WTC11 (cell line): ENCODE data around the gene KCNQ4. TPM values are rescaled to one million over a fixed set of nuclear protein-coding genes. Genes with fewer than 3 reads are reported as not detected.

Experiments
- ATAC-seq: fragments of 200-7000 bp; cut with Tn5 transposase; 2 replicates; pipeline ENCODE4 v1.10.0; 2021; ENCODE audit warnings: mild to moderate bottlenecking, moderate library complexity
- CTCF ChIA-PET: fragments of 300-600 bp; sonication (Branson Sonifier 250); formaldehyde crosslinking; loops from one replicate; lab custom pipeline; 2021; ENCODE audit warnings: antibody characterized with exemption; lab: Charles Lee
- POLR2A ChIA-PET: fragments of 350-600 bp; sonication (Branson Sonifier 250); formaldehyde crosslinking; loops from one replicate; lab custom pipeline; 2021; ENCODE audit warnings: antibody characterized with exemption; lab: Charles Lee
- DNase-seq: peaks from one replicate; pipeline ENCODE4 v3.0.0; 2021; ENCODE audit warnings: low spot score
- H3K27ac Mint-ChIP-seq: 2 replicates; pipeline ENCODE4 v1.8.0; 2021; ENCODE audit warnings: mixed read lengths
- H3K27me3 Mint-ChIP-seq: 2 replicates; pipeline ENCODE4 v1.8.0; 2021; ENCODE audit warnings: low read depth, mild to moderate bottlenecking, moderate library complexity, mixed read lengths
- H3K36me3 Mint-ChIP-seq: 2 replicates; pipeline ENCODE4 v1.8.0; 2021; ENCODE audit warnings: mixed read lengths
- H3K4me1 Mint-ChIP-seq: 2 replicates; pipeline ENCODE4 v1.8.0; 2022; ENCODE audit warnings: mixed read lengths
- H3K4me3 Mint-ChIP-seq: 2 replicates; pipeline ENCODE4 v1.8.0; 2021; ENCODE audit warnings: mild to moderate bottlenecking, moderate library complexity, mixed read lengths
- H3K9me3 Mint-ChIP-seq: 2 replicates; pipeline ENCODE4 v1.8.0; 2021; ENCODE audit warnings: mixed read lengths
- ATF1 ChIP-seq: sonication (generic); formaldehyde crosslinking; IDR thresholded peaks from 2 replicates; pipeline ENCODE4 v1.8.1; 2023; ENCODE audit warnings: mild to moderate bottlenecking, moderate library complexity, missing genetic modification reagents
- ESRRA ChIP-seq: sonication (generic); formaldehyde crosslinking; IDR thresholded peaks from 2 replicates; pipeline ENCODE4 v1.8.1; 2022; ENCODE audit warnings: mild to moderate bottlenecking, missing genetic modification reagents, borderline replicate concordance
- HMGA2 ChIP-seq: fragments of 250-450 bp; sonication (Bioruptor Pico); IDR thresholded peaks from 2 replicates; pipeline ENCODE4 v1.4.0; 2021; ENCODE audit warnings: mild to moderate bottlenecking, moderate library complexity
- IRF2 ChIP-seq: sonication (generic); formaldehyde crosslinking; IDR thresholded peaks from 2 replicates; pipeline ENCODE4 v1.8.0; 2022; ENCODE audit warnings: low read depth, missing genetic modification reagents, borderline replicate concordance
- KAT7 ChIP-seq: sonication (generic); formaldehyde crosslinking; IDR thresholded peaks from 2 replicates; pipeline ENCODE4 v1.8.1; 2023; ENCODE audit warnings: missing genetic modification reagents, mild to moderate bottlenecking, borderline replicate concordance
- MYBL2 ChIP-seq: sonication (generic); formaldehyde crosslinking; IDR thresholded peaks from 2 replicates; pipeline ENCODE4 v1.8.1; 2023; ENCODE audit warnings: mild to moderate bottlenecking, moderate library complexity, missing genetic modification reagents
- NR2C2 ChIP-seq: sonication (generic); formaldehyde crosslinking; IDR thresholded peaks from 2 replicates; pipeline ENCODE4 v1.8.0; 2022; ENCODE audit warnings: mild to moderate bottlenecking, missing genetic modification reagents
- SMAD3 ChIP-seq: sonication (generic); formaldehyde crosslinking; IDR thresholded peaks from 2 replicates; pipeline ENCODE4 v1.8.0; 2022; ENCODE audit warnings: missing genetic modification reagents, mild to moderate bottlenecking, borderline replicate concordance
- SMAD4 ChIP-seq: sonication (generic); formaldehyde crosslinking; IDR thresholded peaks from 2 replicates; pipeline ENCODE4 v1.8.0; 2022; ENCODE audit warnings: mild to moderate bottlenecking, missing genetic modification reagents
- SP1 ChIP-seq: sonication (generic); formaldehyde crosslinking; conservative IDR thresholded peaks from 2 replicates; pipeline ENCODE4 v1.8.1; 2022; ENCODE audit warnings: missing genetic modification reagents
- TEAD4 ChIP-seq: sonication (generic); formaldehyde crosslinking; IDR thresholded peaks from 2 replicates; pipeline ENCODE4 v1.8.0; 2022; ENCODE audit warnings: mild to moderate bottlenecking, missing genetic modification reagents
- ZNF121 ChIP-seq: sonication (generic); formaldehyde crosslinking; IDR thresholded peaks from 2 replicates; pipeline ENCODE4 v1.8.0; 2023; ENCODE audit warnings: missing genetic modification reagents
- ZNF396 ChIP-seq: fragments of 250-450 bp; sonication (Bioruptor Pico); IDR thresholded peaks from 2 replicates; pipeline ENCODE4 v1.8.0; 2021; ENCODE audit warnings: mild to moderate bottlenecking, moderate library complexity, borderline replicate concordance
- ZNF416 ChIP-seq: fragments of 250-450 bp; sonication (Bioruptor Pico); IDR thresholded peaks from 2 replicates; pipeline ENCODE4 v1.9.0; 2021; ENCODE audit warnings: mild to moderate bottlenecking, inconsistent platforms
- ZNF423 ChIP-seq: fragments of 250-450 bp; sonication (Bioruptor Pico); IDR thresholded peaks from 2 replicates; pipeline ENCODE4 v2.1.2; 2022; ENCODE audit warnings: mild to moderate bottlenecking, moderate library complexity
- total RNA-seq: library from RNA; stranded (reverse); gene quantifications from 3 replicates; pipeline ENCODE4 v1.2.3, GENCODE V29; 2021
- TF ChIP-seq, protein P1 (sequence below): fragments of 250-450 bp; sonication (Bioruptor Pico); IDR thresholded peaks from 2 replicates; pipeline ENCODE4 v1.8.0; 2021; ENCODE audit warnings: mild to moderate bottlenecking
- TF ChIP-seq, protein P2 (sequence below): sonication (generic); formaldehyde crosslinking; IDR thresholded peaks from 2 replicates; pipeline ENCODE4 v1.8.1; 2023; ENCODE audit warnings: mild to moderate bottlenecking, missing genetic modification reagents
- TF ChIP-seq, protein P3 (sequence below): sonication (generic); formaldehyde crosslinking; conservative IDR thresholded peaks from 2 replicates; pipeline ENCODE4 v1.8.1; 2022; ENCODE audit warnings: mild to moderate bottlenecking, missing genetic modification reagents
- TF ChIP-seq, protein P4 (sequence below): fragments of 250-450 bp; sonication (Bioruptor Pico); IDR thresholded peaks from 2 replicates; pipeline ENCODE4 v1.9.0; 2021; ENCODE audit warnings: mild to moderate bottlenecking
- TF ChIP-seq, protein P5 (sequence below): sonication (generic); formaldehyde crosslinking; IDR thresholded peaks from 2 replicates; pipeline ENCODE4 v1.8.1; 2023; ENCODE audit warnings: mild to moderate bottlenecking, moderate library complexity, missing genetic modification reagents
- TF ChIP-seq, protein P6 (sequence below): fragments of 200-600 bp; IDR thresholded peaks from 2 replicates; pipeline ENCODE4 v1.8.0; 2022; ENCODE audit warnings: antibody characterized with exemption
- TF ChIP-seq, protein P7 (sequence below): sonication (generic); formaldehyde crosslinking; IDR thresholded peaks from 2 replicates; pipeline ENCODE4 v1.8.1; 2022; ENCODE audit warnings: mild to moderate bottlenecking, missing genetic modification reagents, moderate library complexity, borderline replicate concordance

Gene KCNQ4
- total RNA-seq, 1 experiment from 2014 or later = 4.0 TPM

DNA sequence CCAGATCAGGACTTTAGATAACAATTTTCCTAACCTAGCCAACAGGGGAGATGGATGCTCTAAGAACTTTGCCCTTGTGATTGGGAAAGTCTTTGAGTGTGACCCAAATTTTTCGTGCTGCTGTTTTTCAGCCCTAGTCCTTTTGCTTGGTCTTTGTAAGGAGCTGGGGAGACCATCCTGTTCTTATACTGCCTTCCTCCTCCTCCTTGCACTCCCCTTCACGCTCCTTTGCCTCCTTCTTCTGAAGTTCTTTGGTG is 5.7 kb downstream of the KCNQ4 start (continued):
- TF ChIP-seq, protein P1, sequence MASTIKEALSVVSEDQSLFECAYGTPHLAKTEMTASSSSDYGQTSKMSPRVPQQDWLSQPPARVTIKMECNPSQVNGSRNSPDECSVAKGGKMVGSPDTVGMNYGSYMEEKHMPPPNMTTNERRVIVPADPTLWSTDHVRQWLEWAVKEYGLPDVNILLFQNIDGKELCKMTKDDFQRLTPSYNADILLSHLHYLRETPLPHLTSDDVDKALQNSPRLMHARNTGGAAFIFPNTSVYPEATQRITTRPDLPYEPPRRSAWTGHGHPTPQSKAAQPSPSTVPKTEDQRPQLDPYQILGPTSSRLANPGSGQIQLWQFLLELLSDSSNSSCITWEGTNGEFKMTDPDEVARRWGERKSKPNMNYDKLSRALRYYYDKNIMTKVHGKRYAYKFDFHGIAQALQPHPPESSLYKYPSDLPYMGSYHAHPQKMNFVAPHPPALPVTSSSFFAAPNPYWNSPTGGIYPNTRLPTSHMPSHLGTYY (CRISPR knock-in tag) = no peak
- TF ChIP-seq ZNF423 (CRISPR knock-in tag) = no peak
- no peak for TF ChIP-seq NR2C2 (CRISPR knock-in tag)
- TF ChIP-seq, protein P2, sequence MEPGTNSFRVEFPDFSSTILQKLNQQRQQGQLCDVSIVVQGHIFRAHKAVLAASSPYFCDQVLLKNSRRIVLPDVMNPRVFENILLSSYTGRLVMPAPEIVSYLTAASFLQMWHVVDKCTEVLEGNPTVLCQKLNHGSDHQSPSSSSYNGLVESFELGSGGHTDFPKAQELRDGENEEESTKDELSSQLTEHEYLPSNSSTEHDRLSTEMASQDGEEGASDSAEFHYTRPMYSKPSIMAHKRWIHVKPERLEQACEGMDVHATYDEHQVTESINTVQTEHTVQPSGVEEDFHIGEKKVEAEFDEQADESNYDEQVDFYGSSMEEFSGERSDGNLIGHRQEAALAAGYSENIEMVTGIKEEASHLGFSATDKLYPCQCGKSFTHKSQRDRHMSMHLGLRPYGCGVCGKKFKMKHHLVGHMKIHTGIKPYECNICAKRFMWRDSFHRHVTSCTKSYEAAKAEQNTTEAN (CRISPR knock-in tag) = no peak
- TF ChIP-seq TEAD4 (CRISPR knock-in tag) = no peak
- no peak for TF ChIP-seq ATF1 (CRISPR knock-in tag)
- TF ChIP-seq, protein P3, sequence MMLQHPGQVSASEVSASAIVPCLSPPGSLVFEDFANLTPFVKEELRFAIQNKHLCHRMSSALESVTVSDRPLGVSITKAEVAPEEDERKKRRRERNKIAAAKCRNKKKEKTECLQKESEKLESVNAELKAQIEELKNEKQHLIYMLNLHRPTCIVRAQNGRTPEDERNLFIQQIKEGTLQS (CRISPR knock-in tag) = no peak
- TF ChIP-seq, protein P4, sequence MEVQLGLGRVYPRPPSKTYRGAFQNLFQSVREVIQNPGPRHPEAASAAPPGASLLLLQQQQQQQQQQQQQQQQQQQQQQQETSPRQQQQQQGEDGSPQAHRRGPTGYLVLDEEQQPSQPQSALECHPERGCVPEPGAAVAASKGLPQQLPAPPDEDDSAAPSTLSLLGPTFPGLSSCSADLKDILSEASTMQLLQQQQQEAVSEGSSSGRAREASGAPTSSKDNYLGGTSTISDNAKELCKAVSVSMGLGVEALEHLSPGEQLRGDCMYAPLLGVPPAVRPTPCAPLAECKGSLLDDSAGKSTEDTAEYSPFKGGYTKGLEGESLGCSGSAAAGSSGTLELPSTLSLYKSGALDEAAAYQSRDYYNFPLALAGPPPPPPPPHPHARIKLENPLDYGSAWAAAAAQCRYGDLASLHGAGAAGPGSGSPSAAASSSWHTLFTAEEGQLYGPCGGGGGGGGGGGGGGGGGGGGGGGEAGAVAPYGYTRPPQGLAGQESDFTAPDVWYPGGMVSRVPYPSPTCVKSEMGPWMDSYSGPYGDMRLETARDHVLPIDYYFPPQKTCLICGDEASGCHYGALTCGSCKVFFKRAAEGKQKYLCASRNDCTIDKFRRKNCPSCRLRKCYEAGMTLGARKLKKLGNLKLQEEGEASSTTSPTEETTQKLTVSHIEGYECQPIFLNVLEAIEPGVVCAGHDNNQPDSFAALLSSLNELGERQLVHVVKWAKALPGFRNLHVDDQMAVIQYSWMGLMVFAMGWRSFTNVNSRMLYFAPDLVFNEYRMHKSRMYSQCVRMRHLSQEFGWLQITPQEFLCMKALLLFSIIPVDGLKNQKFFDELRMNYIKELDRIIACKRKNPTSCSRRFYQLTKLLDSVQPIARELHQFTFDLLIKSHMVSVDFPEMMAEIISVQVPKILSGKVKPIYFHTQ (CRISPR knock-in tag) = no peak
- no peak for TF ChIP-seq ZNF121 (CRISPR knock-in tag)
- no peak for TF ChIP-seq MYBL2 (CRISPR knock-in tag)
- TF ChIP-seq, all 79 proteins: peak for 0

DNA sequence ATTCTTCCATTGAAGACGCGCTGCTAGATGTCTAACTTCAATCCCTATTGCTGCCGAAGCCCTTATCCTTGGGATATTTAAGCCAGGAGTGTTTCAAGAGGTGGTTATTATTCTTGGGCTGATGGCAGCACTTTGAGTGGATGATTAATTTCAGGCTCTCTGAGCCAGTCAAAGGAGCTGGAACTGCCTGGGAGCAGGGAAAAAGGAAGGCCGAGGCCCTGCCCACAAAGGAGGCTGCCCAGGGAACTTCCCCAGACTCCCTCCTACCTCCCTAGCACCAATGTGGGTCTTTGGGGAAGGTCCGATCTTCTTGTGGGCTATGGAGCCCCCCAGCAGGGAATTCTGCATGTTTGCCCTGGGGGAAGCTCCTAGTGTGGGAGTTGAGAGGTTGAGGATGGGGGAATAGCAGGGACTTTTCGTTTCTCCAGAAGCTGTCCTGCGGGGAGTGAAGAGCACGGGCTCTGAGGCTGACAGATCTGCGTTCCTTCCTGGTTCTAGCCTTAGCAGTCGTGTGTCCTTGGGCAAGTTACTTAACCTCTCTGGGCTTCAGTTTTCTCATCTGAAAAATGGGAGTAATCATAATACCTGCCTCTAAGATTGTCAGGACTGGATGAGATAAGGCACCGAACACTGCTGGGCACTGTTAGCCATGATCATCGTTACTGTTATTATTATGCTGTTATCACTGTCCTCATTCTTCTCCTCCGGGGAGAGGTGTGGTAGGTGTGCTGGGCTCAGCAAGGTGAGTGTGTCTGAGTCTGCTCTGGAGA is 6.3 kb downstream of the KCNQ4 start:
- Mint-ChIP-seq H3K36me3 (no peaks in the 10 kb centered on the region), H3K27ac (no peak overlapping the region), H3K27me3 (peaks cover 13% of the 10 kb centered on the region), H3K9me3 (no peaks in the 10 kb centered on the region), H3K4me3 (no peak overlapping the region), H3K4me1 (peaks cover 26% of the 10 kb centered on the region)
- CTCF ChIA-PET = interaction anchor here (1.0 to 1.3 kb wide), 4 partner anchors 16 to 159 kb away, joined by 3 to 8 read pairs (median 4); no protein-coding TSS in a partner anchor
- TF ChIP-seq HMGA2 (CRISPR knock-in tag) = no peak
- POLR2A ChIA-PET = no interaction called here
- DNase-seq = no peak
- ATAC-seq = no peak

DNA sequence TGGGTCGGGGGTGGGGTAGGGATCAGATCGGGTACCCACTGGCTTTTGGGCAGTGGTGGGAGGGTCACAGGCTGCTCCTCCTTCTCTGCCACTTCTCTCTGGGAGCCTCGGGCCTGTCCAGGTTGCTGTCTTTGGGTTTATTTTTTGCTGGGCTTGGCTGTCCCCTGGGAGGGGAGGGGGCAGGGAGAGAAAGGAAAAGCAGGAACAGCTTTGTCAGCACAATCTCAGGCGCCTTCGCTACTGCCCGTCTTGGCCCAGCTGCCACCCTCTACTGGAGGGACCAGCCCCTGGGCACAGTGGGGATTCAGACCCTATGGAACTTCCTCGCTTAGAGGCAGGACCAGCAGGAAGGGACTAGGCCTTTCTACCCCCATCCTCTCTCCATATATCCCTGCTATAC is 8.4 kb downstream of the KCNQ4 start:
- Mint-ChIP-seq H3K4me1 (peaks cover 26% of the 10 kb centered on the region), H3K9me3 (no peaks in the 10 kb centered on the region)

More for the DNA sequence above, 8.4 kb downstream of the KCNQ4 start:
- DNase-seq (no peak), ATAC-seq (no peak)
- TF ChIP-seq ESRRA = no peak
- TF ChIP-seq, protein P5, sequence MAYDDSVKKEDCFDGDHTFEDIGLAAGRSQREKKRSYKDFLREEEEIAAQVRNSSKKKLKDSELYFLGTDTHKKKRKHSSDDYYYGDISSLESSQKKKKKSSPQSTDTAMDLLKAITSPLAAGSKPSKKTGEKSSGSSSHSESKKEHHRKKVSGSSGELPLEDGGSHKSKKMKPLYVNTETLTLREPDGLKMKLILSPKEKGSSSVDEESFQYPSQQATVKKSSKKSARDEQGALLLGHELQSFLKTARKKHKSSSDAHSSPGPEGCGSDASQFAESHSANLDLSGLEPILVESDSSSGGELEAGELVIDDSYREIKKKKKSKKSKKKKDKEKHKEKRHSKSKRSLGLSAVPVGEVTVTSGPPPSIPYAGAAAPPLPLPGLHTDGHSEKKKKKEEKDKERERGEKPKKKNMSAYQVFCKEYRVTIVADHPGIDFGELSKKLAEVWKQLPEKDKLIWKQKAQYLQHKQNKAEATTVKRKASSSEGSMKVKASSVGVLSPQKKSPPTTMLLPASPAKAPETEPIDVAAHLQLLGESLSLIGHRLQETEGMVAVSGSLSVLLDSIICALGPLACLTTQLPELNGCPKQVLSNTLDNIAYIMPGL (CRISPR knock-in tag) = no peak
- TF ChIP-seq, protein P6, sequence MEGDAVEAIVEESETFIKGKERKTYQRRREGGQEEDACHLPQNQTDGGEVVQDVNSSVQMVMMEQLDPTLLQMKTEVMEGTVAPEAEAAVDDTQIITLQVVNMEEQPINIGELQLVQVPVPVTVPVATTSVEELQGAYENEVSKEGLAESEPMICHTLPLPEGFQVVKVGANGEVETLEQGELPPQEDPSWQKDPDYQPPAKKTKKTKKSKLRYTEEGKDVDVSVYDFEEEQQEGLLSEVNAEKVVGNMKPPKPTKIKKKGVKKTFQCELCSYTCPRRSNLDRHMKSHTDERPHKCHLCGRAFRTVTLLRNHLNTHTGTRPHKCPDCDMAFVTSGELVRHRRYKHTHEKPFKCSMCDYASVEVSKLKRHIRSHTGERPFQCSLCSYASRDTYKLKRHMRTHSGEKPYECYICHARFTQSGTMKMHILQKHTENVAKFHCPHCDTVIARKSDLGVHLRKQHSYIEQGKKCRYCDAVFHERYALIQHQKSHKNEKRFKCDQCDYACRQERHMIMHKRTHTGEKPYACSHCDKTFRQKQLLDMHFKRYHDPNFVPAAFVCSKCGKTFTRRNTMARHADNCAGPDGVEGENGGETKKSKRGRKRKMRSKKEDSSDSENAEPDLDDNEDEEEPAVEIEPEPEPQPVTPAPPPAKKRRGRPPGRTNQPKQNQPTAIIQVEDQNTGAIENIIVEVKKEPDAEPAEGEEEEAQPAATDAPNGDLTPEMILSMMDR = no peak
- no peak for TF ChIP-seq KAT7 (CRISPR knock-in tag)
- no peak for TF ChIP-seq SMAD3 (CRISPR knock-in tag)
- TF ChIP-seq IRF2 (CRISPR knock-in tag) = no peak
- TF ChIP-seq ZNF396 (CRISPR knock-in tag) = no peak
- no peak for TF ChIP-seq SP1 (CRISPR knock-in tag)
- TF ChIP-seq, protein P7, sequence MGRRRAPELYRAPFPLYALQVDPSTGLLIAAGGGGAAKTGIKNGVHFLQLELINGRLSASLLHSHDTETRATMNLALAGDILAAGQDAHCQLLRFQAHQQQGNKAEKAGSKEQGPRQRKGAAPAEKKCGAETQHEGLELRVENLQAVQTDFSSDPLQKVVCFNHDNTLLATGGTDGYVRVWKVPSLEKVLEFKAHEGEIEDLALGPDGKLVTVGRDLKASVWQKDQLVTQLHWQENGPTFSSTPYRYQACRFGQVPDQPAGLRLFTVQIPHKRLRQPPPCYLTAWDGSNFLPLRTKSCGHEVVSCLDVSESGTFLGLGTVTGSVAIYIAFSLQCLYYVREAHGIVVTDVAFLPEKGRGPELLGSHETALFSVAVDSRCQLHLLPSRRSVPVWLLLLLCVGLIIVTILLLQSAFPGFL (CRISPR knock-in tag) = no peak
- no peak for TF ChIP-seq SMAD4
- TF ChIP-seq ZNF416 (CRISPR knock-in tag) = no peak
- POLR2A ChIA-PET = no interaction called here
- Mint-ChIP-seq H3K27ac (no peak overlapping the region), H3K4me3 (no peak overlapping the region), H3K36me3 (no peaks in the 10 kb centered on the region), H3K27me3 (peaks cover 4% of the 10 kb centered on the region; the same call in 1 of the 2 replicates)
- CTCF ChIA-PET = no interaction called here
